Activated CD4-positive, alpha-beta T cell treated with anti-CD3 and anti-CD28 coated beads, Interleukin-10, Interleukin-2, amounts not matched to agents 100 ng/mL and 50 ng/mL, durations not matched to agents 16 hours and 8 hours (primary cell): Measurements from ENCODE around the gene FBXO11.
"Not testable (repeated sequence)": the region's sequence is repeated elsewhere in the genome, so short reads cannot be mapped to it uniquely, and the experiment has no call there.

Experiments used
- DNase-seq: peaks from one replicate; pipeline ENCODE4 v3.0.0-alpha.2; 2020

The FBXO11 gene

GRCh38 chr2:47897883-47898731 is 8.2 kb downstream of the FBXO11 start:
- DNase-seq: peak; percentile 16

DNA sequence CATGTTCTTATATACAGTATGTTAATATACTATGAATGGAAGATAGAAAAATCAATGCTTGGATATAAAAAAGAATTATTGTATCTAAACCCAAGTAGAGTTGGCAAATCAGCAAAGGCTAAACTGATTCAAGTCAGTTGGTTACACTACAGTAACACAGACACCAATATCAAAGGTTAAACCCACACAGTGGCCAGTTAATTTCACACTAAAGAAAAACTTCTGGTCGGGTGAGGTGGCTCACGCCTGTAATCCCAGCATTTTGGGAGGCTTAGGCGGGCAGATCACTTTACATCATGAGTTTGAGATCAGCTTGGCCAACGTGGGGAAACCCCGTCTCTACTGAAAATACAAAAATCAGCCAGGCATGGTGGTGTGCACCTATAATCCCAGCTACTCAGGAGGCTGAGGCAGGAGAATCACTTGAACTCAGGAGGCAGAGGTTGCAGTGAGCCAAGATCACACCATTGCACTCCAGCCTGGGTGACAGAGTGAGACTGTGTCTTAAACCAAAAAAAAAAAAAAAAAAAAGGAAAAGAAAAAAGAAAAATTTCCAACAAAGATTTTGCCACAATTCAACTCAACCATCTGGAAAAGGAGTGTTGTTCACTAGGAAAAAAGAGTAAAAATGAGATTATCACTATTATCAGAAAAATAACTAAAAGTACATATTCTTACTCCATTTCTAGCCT is 9.0 kb downstream of the FBXO11 start:
- DNase-seq: peak; percentile 8

- DNase-seq: no peak
These were observed 9.8 kb downstream of the FBXO11 start for GRCh38 chr2:47896450-47896968.

GRCh38 chr2:47893771-47894170 is 12.5 kb downstream of the FBXO11 start:
- DNase-seq: no peak

DNA sequence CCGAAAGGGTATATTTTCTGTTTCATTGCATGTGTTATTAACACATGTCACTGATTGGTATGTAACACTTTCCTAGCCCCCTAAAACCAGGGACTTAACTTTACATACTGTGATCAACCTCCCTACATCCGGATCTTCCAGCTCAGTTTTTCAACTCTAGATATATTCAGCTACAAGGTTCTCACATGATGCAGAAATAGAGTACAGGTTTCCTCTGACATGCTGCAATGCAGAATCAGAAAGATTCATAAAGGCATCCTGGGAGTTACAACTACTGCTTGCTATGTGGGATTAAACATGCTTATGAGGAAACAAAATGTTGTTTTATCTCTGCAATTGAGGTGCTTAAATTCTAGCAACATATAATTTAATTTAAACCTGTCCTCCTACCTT is 14.0 kb downstream of the FBXO11 start:
- no peak for DNase-seq

GRCh38 chr2:47891369-47892337 is 14.6 kb downstream of the FBXO11 start:
- no peak for DNase-seq

GRCh38 chr2:47890711-47891368 is 15.5 kb downstream of the FBXO11 start:
- no peak for DNase-seq

DNA sequence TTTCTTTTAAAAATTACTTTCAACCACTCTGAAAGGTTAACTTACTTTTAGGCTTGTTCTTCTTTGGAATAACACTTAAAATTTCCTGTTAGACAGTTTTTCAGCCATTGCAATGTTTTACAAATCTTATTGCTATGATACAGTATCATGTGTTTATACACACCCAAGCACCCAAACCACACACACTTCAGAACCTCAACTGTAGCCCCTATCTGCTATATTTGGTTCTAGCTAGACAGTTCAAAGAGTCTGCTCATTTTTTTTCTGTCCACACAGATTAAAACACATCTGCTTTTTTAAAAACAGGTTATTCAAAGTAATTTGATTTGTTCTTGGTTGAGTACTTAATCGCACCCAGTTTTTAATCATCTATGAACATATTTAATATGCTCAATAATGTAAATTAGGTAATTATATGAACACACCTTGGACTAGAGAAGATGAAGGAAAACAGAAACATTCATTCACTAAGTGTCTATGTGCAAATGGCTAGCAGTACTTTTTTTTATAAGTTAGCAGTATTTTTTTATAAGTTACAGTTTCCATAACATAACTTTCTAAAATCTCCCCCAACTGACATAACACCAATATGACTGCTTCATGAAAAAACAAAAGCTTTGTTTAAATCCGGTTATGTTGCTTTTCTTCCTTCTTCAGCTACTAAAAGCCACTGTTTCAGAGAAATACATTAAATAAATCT is 17.6 kb downstream of the FBXO11 start:
- DNase-seq: no peak

DNA sequence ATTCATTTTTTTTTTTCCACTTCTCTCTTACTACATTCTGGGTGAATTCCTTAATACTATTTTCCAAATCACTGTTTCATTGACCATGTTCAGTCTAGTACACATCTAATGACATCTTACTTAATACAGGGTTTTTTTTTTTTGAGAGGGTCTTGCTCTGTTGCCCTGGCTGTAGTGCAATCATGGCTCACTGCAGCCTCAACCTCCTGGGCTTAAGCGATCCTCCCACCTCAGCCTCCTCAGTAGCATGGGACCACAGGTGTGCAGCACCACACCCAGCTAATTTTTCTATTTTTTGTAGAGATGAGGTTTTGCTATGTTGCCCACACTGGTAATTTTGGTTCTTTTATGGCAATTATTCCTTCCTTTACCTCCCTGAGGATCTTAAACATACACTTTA is 29.4 kb downstream of the FBXO11 start:
- DNase-seq: no peak

- no peak for DNase-seq
These were observed 33.4 kb downstream of the FBXO11 start for GRCh38 chr2:47872941-47873340.

GRCh38 chr2:47870641-47871540 is 35.4 kb downstream of the FBXO11 start:
- peak; percentile 22 for DNase-seq

DNA sequence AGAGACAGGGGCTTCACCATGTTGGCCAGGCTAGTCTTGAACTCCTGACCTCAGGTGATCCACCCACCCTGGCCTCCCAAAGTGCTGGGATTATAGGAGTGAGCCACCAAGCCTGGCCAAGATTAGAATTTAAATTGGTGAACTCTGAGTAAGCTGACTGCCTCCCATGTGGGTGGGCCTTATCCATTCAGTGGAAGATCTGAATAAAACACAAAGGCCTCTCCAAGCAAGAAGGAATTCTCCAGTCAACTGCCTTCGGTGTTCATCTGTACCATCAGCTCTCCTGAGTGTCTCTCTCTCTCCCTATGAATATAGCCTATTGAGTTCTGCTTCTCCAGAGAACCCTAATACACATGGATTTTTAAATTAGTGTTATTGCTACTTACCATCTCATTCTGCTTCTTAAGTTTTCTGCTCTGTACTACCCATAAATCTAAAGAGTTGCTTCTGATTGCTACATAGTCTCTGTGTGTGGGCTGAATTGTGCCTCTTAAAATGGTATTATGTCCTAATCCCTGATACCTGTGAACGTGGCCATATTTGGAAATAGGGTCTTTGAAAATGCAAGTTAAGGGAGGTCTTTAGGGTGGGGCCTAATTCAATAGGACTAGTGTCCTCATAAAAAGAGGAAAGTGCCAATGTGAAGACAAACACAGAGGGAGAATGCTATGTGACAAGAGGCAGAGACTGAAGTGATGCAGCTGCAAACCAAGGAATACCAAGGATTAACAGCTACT is 36.3 kb downstream of the FBXO11 start:
- no peak for DNase-seq

DNA sequence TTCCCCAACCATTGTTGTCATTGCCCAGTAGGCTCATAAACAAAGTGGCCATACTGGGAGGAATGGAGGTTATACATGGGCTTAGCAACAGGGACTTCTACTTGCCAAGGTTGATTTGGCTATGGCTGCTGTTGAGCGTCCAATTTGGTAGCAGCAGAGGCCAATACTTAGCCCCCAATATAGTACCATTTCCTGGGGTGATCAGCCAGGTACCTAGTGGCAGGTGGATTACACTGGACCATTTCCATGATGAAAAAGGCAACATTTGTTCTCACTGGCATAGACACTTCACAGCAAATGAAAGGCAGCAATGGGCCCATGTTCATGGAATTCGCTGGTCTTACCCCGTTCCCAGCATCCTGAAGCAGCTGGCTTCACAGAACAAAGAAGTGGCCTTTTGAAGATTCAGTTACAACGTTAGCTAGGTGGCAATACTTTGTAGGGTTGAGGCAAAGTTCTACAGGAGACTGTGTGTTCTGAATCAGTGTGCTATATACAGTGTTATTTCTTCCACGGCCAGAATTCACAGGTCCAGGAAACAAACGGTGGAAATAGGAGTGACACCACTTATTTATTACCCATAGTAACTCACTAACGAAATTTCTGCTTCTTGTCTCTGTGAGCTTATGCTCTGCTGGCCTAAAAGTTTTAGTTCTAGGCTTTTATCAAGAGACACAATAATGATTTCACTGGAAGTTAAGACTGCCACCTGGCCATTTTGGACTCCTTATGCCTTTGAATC is 37.5 kb downstream of the FBXO11 start:
- no peak for DNase-seq

- no peak for DNase-seq
These were observed 39.1 kb downstream of the FBXO11 start for GRCh38 chr2:47867205-47867604.

GRCh38 chr2:47864566-47864965 is 41.7 kb downstream of the FBXO11 start:
- no peak for DNase-seq

- no peak for DNase-seq
These were observed 43.3 kb downstream of the FBXO11 start for GRCh38 chr2:47862949-47863348.

- DNase-seq: not testable (repeated sequence)
These were observed 53.1 kb downstream of the FBXO11 start for GRCh38 chr2:47853067-47853777.

DNA sequence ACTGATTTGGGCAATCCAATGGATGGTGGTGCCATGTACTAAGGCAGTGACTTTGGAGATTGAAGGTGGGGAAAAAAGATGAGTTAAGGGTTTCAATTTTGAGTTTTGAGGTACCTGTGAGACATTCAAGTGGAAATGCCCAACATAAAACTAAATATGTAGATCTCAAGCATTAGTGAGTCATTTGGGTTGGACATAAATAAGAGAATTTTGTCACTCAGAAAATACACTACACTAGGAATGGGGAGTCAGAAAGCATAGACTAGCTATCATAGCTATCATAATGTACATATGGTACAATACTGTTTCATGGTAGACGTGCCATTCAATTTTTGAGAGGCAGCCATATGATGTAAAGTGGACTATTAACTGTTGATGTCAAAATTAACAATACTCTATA is 56.1 kb downstream of the FBXO11 start:
- no peak for DNase-seq
